Measurements from ENCODE around the gene PTPRK.

DNA sequence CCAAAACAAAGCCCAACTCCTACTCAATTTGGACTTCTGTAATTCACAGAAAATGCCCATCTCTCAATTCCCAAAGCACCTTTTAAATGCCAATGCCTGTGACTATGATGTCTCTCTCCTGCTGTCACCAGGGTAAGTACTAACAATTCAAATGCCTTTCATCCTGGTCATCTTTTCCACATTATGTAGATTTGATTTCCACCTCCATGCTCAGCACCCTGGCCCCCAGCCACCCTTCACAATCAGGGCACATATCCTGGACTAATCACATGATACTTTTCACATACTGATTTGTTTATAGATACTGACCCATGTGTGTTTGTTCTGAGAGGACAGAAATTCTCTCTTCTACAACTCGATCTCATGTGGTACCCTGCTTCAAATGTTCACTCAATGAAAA, 236.3 kb downstream of the PTPRK start:
- TF ChIP-seq, protein P1, sequence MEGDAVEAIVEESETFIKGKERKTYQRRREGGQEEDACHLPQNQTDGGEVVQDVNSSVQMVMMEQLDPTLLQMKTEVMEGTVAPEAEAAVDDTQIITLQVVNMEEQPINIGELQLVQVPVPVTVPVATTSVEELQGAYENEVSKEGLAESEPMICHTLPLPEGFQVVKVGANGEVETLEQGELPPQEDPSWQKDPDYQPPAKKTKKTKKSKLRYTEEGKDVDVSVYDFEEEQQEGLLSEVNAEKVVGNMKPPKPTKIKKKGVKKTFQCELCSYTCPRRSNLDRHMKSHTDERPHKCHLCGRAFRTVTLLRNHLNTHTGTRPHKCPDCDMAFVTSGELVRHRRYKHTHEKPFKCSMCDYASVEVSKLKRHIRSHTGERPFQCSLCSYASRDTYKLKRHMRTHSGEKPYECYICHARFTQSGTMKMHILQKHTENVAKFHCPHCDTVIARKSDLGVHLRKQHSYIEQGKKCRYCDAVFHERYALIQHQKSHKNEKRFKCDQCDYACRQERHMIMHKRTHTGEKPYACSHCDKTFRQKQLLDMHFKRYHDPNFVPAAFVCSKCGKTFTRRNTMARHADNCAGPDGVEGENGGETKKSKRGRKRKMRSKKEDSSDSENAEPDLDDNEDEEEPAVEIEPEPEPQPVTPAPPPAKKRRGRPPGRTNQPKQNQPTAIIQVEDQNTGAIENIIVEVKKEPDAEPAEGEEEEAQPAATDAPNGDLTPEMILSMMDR (IDR thresholded peaks at IDR 0.05), result no peak
- no peak for TF ChIP-seq POLR2A (IDR thresholded peaks at IDR 0.05)
